ENCODE measurements around the gene C1S. TPM values are rescaled to one million over a fixed set of nuclear protein-coding genes. Genes with fewer than 3 reads are reported as not detected.

Gene C1S
- total RNA-seq, 2 donors from 2014 or later, result 54.9 to 109 TPM

- DNase-seq (no peak), ATAC-seq (no peak)
- intact Hi-C loops (cut with DNase I, micrococcal nuclease), result no loop called here
These were observed 52.9 kb downstream of the C1S start for GRCh38 chr12:7113389-7113871.

DNA sequence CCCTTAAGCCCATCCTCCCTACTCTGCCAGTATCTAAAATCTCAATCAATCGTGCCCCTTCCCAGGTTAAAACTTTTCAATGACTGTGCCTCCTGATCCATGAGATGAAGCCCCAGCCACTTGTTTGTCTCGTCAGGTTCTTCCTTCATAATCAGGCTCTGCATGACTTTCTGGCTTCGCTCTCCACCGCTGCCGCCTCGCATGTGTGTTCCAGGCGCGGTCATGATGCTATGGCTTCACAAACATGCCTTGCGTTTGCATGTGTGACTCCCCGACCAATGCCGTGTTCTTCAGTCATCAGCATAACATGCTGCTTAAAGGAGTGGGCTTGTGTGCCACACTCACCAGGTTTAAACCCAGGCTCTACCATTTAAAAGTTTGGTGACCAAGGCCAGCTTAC, 53.5 kb downstream of the C1S start:
- DNase-seq (no peak), ATAC-seq (no peak)
- intact Hi-C loops (cut with DNase I, micrococcal nuclease), result no loop called here

DNA sequence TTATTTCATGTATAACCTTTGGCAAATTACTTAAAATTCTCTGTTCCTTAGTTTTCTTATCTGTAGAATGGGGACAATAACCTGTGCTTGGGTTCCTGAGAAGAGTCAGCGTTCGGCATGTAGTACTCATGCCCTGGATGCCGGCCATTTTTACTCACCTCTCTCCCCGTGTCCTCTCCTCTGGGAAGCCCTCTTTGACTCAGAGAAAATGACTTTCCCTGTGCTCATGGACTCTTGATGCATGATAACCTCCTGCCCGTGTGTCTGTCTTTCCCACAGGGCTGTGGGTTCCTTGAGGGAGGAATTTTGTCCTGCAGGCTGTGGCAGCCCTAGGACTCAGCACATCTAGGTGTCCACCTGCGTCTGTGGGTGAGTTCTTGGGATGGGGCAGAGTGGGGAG, 54.3 kb downstream of the C1S start:
- DNase-seq (no peak), ATAC-seq (no peak)
- intact Hi-C loops (cut with DNase I, micrococcal nuclease), result no loop called here

DNA sequence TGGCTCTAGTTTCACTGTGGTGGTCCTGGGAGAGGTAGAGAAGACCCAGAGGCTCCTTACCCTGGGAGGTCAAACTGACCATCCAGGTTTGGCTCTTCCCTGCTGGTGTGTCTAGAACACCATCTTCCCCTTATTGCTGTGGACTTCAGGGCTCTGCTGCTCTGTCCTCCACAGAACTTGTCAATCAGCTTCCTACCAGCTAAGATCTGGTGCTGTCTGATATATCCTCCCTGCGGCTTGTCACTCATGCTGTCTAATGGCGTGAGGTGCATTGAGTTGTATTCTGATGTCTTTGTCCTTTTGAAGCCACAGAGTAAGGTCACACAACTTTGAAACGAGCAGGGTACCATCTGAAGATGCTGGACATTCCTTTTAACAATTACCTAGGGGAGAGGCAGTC, 55.7 kb downstream of the C1S start:
- intact Hi-C loops (cut with DNase I, micrococcal nuclease), result no loop called here
- ATAC-seq (no peak), DNase-seq (no peak)

DNA sequence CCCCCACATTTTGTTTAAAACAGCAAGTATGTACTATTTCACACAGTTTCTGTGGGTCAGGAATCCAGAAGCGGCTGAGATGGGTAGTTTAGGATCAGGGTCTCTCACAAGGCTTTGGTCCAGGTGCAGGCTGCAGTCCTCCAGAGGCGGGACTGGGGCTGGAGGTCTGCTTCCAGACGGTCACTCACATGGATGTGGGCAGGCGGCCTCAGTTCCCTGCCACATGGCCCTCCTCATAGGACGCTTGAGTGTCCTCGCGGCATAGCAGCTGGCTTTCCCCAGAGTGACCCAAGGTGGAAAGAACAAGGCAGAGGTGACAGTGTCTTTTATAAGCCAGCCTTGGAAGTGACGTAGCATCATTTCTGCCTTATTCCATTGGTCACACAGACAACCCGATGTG, 56.4 kb downstream of the C1S start:
- DNase-seq (no peak), ATAC-seq (no peak)
- intact Hi-C loops (cut with DNase I, micrococcal nuclease), result no loop called here

- ATAC-seq (no peak), DNase-seq (no peak)
- intact Hi-C loops (cut with DNase I, micrococcal nuclease), result no loop called here
These were observed 57.2 kb downstream of the C1S start for GRCh38 chr12:7117670-7118069.

GRCh38 chr12:7118881-7119280, 58.4 kb downstream of the C1S start:
- ATAC-seq (no peak), DNase-seq (no peak)
- intact Hi-C loops (cut with DNase I, micrococcal nuclease), result no loop called here

DNA sequence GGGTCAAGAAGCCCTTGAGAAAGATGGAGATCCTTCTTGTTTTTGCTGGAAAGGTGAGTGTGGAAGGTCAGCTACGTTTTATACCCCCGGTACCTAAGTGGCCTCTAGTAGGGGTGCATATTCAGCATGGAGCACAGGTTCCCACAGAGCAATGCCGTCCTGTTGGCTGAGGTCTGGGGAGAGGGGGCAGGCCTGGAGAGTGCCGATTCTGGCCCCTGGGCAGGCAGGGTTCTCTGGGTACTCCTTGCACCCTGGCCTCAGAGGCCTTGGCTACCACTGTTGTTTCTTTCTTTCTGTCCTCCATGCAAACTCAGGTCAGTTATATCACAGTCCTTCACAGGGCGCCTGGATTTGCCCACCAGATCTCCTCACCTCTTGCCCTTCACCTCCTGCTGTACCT, 59.6 kb downstream of the C1S start:
- intact Hi-C loops (cut with DNase I, micrococcal nuclease), result no loop called here
- DNase-seq (no peak), ATAC-seq (no peak)

Other genes starting within 250 kb of the C1S start
- 1 to 10 TPM; 1.3 to 4.3 TPM for gene GPR162, start 238.9 kb upstream of the C1S start, total RNA-seq
- gene P3H3, start 232.3 kb upstream of the C1S start, total RNA-seq, result 1 to 10 TPM; 4.3 to 6.3 TPM
- gene GNB3, start 219.8 kb upstream of the C1S start, total RNA-seq, result 1 to 10 TPM; 1.1 to 1.5 TPM
- gene CDCA3, start 209.4 kb upstream of the C1S start, total RNA-seq, result 10 to 100 TPM in 1 of 2 donors, 1 to 10 TPM in 1; 4.4 to 10.5 TPM
- gene USP5, start 208.6 kb upstream of the C1S start, total RNA-seq, result 10 to 100 TPM; 68.5 to 81.4 TPM
- gene TPI1, start 193.2 kb upstream of the C1S start, total RNA-seq, result 100 to 1,000 TPM; 702 to 720 TPM
- 10 to 100 TPM; 11.7 to 11.8 TPM for gene SPSB2, start 187.4 kb upstream of the C1S start, total RNA-seq
- gene LRRC23, start 155.9 kb upstream of the C1S start, total RNA-seq, result 1 to 10 TPM; 2.9 to 4.3 TPM
- 10 to 100 TPM in 1 of 2 donors, 1 to 10 TPM in 1; 3.1 to 10.9 TPM for gene ENO2, start 146.1 kb upstream of the C1S start, total RNA-seq
- gene ATN1, start 132.8 kb upstream of the C1S start, total RNA-seq, result 10 to 100 TPM; 64.6 to 78.9 TPM
- gene RNU7-1, start 116.9 kb upstream of the C1S start, total RNA-seq, result not detected
- 100 to 1,000 TPM; 151 to 168 TPM for gene C12orf57, start 116.7 kb upstream of the C1S start, total RNA-seq
- gene PTPN6, start 109.4 kb upstream of the C1S start, total RNA-seq, result 10 to 100 TPM; 40.0 to 43.9 TPM
- 100 to 1,000 TPM; 202 to 249 TPM for gene PHB2, start 90.1 kb upstream of the C1S start, total RNA-seq
- gene EMG1, start 89.8 kb upstream of the C1S start, total RNA-seq, result 10 to 100 TPM; 31.6 to 34.1 TPM
- gene LPCAT3, start 42.2 kb upstream of the C1S start, total RNA-seq, result 10 to 100 TPM; 87.1 to 87.9 TPM
- 100 to 1,000 TPM in 1 of 2 donors, 10 to 100 TPM in 1; 63.1 to 129 TPM for gene C1R, start 31.7 kb downstream of the C1S start, total RNA-seq
- 10 to 100 TPM; 48.6 to 52.7 TPM for gene C1RL, start 48.5 kb downstream of the C1S start, total RNA-seq
- 1 to 10 TPM; 2.0 to 2.8 TPM for gene RBP5, start 68.2 kb downstream of the C1S start, total RNA-seq
- gene CLSTN3, start 69.7 kb downstream of the C1S start, total RNA-seq, result 10 to 100 TPM in 1 of 2 donors, 1 to 10 TPM in 1; 8.3 to 13.1 TPM
- 10 to 100 TPM; 36.9 to 39.2 TPM for gene PEX5, start 129.0 kb downstream of the C1S start, total RNA-seq
- not detected for gene ACSM4, start 243.4 kb downstream of the C1S start, total RNA-seq

All from left colon (tissue), 2 donors.